Endothelial cell of umbilical vein (primary cell): ENCODE data around the gene ZNF664.

Source experiments
- CTCF ChIP-seq, 2 donors: IDR thresholded peaks; 1 replicate in 1 of 2; 2 replicates in 1 of 2; pipeline ENCODE4 v1.5.1; 2011; ENCODE audit warnings: low read length in 2 of 2, mild to moderate bottlenecking in 2 of 2, moderate library complexity in 2 of 2, control low read depth in 1 of 2, inconsistent platforms in 1 of 2, low read depth in 1 of 2; ENCODE audit not compliant: insufficient read depth in 1 of 2; ENCODE audit errors: extremely low read depth in 1 of 2
- JUN ChIP-seq: IDR thresholded peaks from 2 replicates; pipeline ENCODE4 v1.6.1; 2011; ENCODE audit warnings: borderline replicate concordance, low read depth; ENCODE audit not compliant: insufficient read length, insufficient read depth

GRCh38 chr12:123987022-123987421, 14.0 kb downstream of the ZNF664 start:
- TF ChIP-seq CTCF (IDR thresholded peaks at IDR 0.05; ENCODE audit: extremely low read depth in 1 of 2, insufficient read depth in 1 of 2, low read depth in 1 of 2, low read length in 2 of 2) (no peak), JUN (no peak)
